GM21576 (cell line): ENCODE results near the gene OR4Q3.
"Not testable (repeated sequence)": the region's sequence is repeated elsewhere in the genome, so short reads cannot be mapped to it uniquely, and the experiment has no call there.

ENCODE experiments used
- ATAC-seq: cut with Tn5 transposase; IDR thresholded peaks from one replicate; pipeline ENCODE4 v1.9.1; 2021; ENCODE audit warnings: mild to moderate bottlenecking, moderate library complexity; ENCODE audit not compliant: unreplicated experiment

The OR4Q3 gene

DNA sequence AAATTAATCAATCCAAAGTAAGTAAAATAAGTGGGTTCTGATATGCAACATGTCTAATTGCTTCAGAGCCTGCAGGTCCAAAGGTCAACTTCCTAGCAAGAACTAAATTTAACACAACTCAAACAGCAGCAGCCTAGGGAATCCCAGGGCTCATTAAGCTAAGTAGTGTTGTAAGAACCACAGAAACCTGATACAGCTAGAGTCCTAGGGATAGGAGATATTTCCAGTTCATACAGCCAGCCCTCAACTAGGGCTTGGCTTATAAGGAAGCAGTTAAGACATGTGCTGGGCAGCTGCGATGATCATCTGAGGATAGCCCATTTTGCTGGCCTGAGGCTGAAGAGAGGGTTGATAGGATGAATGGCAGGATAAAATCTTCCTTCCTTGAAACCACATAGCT is at the start of gene OR4Q3:
TSS of gene OR4Q3 (plus strand) at position 316 of the 400 bp plus-strand sequence.
- no peak for ATAC-seq

- ATAC-seq = no peak
Observed at GRCh38 chr14:19729359-19729758, 14.0 kb upstream of the OR4Q3 start.

GRCh38 chr14:19729763-19730162 is 13.6 kb upstream of the OR4Q3 start:
- no peak for ATAC-seq

DNA sequence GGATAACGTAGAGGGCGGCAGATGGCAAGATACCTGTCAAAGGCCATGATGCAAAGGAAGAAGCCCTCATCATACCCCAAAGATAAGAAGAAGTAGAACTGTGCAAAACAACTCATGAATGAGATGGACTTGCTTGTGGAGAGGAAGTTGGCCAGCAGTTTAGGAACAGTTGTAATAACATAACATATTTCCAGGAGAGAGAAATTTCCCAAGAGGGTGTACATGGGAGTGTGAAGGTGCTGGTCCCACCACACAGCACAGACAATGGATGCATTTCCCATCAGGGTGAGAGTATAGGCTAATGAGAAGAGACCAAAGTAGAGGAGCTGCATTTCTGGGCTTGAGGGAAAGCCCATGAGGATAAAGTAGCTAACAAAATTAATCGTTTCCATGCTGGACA is 9.5 kb upstream of the OR4Q3 start:
- ATAC-seq = not testable (repeated sequence)

DNA sequence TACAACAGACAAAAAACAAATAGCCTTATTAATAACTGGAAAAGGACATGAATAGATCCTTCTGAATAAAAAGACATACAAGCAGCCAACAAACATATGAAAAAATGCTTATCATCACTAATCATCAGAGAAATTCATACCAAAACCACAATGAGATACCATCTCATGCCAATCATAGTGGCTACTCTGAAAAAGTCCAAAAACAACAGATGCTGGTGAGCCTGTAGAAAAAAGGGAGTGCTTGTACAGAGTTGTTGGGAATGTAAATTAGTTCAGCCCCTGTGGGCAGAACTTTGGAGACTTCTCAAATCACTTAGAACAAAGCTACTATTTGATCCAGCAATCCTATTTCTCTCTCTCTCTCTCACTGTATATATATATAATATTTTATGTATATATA is 8.9 kb downstream of the OR4Q3 start:
- not testable (repeated sequence) for ATAC-seq

DNA sequence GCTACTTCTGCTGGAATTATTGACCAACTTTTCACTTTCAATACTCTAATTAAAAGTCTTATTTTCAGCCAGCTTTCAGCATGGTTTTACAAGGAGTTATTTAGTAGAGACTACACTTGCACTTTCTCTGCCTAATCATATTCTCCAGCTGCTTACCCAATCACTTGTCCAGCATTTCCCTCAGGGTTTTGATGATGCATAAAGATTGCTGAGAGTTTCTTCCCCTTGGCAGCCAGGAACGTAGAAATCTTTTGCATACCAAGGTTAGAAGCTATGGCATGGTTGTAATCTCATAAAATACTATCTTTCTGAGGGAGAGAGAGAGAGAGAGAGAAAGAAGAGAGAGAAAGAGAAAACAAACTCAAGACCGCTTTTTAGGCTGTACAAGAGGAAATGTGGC is 10.8 kb downstream of the OR4Q3 start:
- ATAC-seq = no peak

DNA sequence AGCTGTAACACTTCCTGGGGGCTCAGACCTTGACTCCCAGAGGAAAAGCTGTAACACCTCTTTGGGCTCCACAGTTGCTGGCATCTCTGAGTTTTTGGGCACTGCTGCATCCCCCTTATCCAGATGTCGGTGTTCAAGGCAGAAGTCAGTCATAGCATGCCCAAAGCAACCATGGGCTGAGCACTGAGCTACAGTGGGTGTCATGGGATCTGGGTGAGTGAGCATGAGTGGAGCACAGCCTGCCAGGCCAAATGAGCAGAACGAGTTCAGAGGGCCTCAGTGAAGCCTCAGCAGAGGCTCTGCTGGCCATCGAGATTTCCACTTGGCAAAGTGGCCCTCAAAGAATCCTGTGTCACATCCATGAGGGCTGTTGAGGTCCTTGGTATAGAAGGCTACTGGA is 28.1 kb downstream of the OR4Q3 start:
- ATAC-seq = not testable (repeated sequence)

DNA sequence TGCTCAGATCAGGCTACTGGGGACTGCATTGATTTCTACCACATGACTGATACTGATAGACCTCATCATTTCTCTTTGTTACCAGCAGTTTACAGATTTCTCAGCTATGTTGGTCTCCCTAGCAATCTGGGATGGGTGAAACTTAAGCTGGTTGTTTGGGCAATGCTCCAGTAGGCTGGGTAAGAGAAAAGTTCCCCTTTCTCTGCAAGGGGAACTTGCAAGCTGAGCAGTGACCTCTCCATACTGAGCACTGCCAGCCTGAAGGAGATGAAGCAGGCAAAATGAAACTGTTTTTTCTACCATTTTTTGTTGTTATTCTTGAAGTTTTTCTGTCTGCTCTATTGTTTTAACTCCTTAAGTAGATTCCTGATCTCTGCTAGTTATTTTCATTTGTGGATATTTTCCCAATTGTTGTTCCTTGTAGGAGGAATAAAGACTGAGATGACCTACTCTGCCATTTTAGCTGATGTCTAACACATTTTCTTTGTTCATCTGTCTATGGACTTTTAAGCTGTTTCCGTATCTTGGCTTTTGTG is 28.6 kb downstream of the OR4Q3 start:
- no peak for ATAC-seq

- not testable (repeated sequence) for ATAC-seq
Observed at GRCh38 chr14:19772454-19772853, 29.1 kb downstream of the OR4Q3 start.

DNA sequence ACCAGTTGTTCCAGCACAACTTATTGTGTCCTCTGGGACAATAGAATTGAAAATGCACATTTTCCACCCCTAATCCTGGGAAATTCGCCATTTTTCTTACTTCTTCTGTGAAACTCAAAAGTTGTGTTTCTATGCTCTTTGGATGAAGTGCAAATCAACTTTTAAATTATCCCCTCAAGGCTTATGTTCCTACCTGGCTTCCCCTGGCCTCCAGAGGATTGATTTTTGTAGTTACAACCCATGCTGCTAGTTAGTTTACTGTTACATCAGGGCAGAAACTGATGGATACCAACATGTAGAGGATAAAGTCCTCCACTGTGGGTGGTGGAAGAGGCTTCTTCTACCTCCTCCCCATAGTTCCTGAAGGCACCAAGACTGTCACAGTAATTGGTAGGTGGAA is 29.8 kb downstream of the OR4Q3 start, which contains the start of gene OR4M1:
TSS of gene OR4M1 (plus strand) at position 301 of the 400 bp plus-strand sequence. CDS start 6,819 bp downstream, outside the sequence.
- ATAC-seq = not testable (repeated sequence)

DNA sequence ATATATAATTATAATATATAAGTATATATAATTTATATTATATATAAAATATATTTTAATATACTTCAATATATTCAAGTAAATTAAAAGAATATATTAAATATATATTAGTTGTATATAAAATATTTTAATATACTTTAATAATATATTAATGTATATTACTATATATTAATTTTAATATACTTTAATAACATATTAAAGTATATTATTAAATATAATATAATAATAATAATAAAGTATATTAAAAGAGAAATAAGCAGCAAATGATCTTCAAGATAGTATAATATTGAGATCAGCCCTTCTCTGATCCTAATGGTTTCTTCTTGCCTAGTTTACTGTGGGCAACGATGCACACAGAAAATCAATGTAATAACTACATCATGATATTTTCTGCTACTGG is 32.2 kb downstream of the OR4Q3 start:
- ATAC-seq = no peak

DNA sequence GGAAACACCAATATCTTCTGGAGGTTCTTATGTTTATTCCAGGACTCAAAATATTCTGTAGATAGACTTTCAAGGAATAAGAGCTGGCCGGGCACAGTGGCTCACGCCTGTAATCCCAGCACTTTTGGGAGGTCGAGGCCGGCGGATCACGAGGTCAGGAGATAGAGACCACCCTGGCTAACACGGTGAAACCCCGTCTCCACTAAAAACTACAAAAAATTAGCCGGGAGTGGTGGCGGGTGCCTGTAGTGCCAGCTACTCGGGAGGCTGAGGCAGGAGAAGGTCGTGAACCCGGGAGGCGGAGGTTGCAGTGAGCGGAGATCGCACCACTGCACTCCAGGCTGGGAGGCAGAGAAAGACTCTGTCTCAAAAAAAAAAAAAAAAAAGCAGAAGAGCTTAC is 42.5 kb downstream of the OR4Q3 start:
- not testable (repeated sequence) for ATAC-seq

DNA sequence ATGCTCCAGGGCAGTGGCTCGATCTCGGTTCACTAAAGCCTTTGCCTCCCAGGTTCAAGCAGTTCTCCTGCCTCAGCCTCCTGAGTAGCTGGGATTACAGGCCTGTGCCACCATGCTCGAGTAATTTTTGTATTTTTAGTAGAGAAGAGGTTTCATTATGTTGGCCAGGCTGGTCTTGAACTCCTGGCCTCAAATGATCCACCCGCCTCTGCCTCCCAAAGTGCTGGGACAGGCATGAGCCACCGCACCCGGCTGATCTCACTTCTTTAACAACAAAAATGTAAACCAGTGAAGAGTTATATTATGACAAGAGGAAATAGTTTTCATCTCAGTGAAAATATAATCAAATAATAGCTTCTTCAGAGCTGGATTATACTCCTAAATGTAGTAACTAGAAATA is 43.9 kb downstream of the OR4Q3 start:
- ATAC-seq = not testable (repeated sequence)

DNA sequence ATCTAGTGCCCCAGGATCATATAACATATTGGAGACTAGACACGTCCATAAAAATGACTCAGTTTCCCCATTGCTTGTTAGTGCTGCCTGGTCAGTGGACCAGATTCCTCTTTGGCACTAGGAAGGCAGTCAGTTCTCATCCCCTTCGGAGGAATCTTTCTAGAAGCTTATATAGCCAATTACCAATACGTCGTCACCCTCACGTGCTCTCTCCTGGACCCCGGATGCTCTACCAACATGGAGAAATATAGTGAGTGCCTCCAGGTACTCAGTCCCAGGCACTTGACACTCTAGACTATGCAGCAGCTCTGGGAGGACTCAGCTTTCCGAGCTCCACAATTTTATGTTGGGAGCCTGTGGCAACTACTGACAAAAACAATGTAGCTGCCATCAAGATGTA is 44.8 kb downstream of the OR4Q3 start:
- not testable (repeated sequence) for ATAC-seq

- ATAC-seq = not testable (repeated sequence)
Observed at GRCh38 chr14:19796520-19797108, 53.2 kb downstream of the OR4Q3 start.
